Stimulated activated CD4-positive, alpha-beta T cell treated with anti-CD3 and anti-CD28 coated beads, Interleukin-4, amount 100 ng/mL, for 24 hours (primary cell): ENCODE results near the gene EVC2.
"Not testable (repeated sequence)": the region's sequence is repeated elsewhere in the genome, so short reads cannot be mapped to it uniquely, and the experiment has no call there.

ENCODE experiments used
- DNase-seq: peaks from one replicate; pipeline ENCODE4 v3.0.0-alpha.2; 2020

EVC2 gene

DNA sequence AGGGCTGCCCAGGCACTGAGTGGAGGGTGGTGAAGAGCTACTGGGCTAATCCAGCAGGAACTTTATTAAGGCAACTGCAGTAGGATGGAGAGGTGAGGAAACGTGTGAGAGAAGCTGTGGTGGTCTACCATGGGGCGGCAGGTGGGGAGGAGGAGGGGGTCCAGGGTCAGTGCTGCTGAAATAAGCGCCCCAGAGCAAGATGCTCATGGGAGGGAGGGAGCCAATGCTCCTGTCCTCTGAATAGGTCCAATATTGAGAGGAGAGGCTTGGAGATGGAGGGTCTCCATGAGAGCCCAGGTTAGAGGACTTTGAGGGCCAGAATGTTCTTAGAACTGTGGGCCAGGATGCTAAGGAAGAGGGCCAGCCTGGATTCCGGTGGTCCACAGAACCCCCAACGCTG, 37.9 kb upstream of the EVC2 start:
- DNase-seq = no peak

DNA sequence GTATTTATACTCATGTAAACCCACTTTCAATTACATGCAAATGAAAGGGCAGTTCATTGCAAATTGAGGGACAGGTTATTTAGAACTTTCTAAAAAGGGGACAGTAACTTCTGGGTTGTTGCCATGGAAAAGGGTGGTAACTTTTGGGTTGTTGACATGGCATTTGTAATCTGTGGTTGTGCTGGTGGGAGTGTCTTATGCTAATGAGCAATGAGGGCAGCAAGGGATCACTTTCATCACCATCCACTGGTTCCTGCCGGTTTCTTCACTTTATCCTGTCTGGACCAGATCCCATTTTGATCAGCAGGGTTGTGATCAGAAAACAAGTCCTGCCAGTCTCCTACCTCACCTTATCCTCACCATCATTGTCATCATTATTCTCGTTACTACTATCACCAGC, 34.6 kb upstream of the EVC2 start:
- DNase-seq = no peak

DNA sequence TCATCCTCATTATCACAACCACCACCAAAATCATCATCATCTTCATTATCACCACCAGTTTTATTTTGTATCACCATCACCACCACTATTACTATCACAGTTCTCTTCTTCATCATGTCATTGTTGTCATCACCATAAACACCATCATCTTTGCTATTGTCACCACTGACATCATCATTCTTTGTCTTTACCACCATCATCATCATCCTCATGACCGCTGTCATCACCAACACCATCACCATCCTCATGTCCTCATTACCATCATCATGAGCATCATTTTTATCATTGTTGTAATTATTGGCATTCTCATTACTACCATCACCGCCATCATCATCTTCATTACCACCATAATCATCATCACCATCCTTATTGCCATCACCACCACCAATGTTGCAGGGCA, 34.0 kb upstream of the EVC2 start:
- DNase-seq = no peak

DNA sequence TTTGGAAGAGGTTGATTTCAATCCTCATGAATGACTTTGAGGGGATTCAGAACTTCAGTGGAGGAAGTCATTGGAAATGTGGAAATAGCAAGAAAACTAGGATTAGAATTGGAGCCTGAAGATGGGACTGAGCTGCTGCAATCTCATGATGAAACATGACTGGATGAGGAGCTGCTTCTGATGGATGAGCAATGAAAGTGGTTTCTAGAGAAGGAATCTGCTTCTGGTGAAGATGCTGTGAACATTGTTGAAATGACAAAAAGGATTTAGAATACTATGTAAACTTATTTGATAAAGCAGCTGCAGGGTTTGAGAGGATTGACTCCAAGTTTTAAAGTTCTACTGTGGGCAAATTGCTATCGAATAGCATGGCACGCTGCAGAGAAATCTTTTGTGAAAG, 29.7 kb upstream of the EVC2 start:
- DNase-seq = no peak

DNA sequence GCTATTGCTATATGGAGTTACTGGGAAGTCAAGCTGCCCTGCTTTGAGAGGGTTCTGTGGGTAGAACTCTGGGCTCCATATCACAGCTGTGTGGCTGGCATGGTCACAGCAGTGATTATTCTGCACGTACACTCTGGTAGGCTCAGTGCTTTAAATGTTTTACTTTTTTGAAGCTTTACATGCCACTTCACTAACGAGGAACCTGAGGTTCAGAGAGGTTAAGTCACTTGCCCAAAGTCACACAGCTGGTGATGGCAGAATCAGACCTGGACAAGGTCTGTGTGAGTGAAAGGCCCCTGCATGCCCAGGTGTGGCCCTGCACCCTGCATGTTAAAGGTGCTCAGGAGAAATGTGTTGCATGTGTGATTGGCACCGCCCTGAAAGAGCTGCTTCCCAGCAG, 27.1 kb upstream of the EVC2 start:
- no peak for DNase-seq

DNA sequence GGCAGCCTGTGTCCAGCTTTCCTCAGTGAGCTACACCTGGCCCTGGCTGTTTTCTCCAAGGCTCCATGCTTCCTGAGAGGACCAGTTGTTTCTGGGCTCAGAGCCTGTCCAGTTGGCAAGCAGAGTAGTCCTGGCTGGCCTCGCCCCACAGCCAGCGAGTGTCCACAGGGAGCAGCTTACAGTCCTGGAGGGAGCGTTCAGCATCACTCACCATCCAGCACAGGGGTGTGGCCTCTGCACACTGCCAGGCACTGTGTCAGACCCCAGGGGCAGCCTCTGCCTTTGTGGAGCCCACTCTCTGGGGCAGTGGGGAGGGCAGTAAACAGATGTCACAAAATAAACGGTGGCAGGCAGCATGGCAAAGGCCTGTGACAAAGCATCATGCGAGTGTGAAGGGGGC, 26.5 kb upstream of the EVC2 start:
- no peak for DNase-seq

DNA sequence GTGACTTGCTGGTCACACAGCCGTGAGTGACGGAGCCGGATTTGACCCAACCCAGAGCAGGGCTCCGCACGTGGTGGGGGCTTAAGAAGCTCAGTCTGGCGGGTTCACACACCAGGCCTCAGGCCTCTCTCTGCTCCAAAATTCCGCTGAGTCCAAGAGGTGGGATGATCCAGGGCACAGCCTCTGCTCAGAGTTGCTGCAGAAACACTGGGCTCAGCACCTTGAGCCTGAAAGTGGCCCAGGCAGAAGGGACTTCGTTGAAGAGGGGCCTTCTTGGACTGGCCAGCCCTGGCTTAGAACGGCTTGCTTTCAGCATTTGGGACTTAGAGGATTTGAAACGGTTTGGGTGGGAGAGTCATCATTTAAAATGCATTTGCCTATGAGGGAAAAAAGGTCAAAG, 23.8 kb upstream of the EVC2 start:
- DNase-seq = no peak

DNA sequence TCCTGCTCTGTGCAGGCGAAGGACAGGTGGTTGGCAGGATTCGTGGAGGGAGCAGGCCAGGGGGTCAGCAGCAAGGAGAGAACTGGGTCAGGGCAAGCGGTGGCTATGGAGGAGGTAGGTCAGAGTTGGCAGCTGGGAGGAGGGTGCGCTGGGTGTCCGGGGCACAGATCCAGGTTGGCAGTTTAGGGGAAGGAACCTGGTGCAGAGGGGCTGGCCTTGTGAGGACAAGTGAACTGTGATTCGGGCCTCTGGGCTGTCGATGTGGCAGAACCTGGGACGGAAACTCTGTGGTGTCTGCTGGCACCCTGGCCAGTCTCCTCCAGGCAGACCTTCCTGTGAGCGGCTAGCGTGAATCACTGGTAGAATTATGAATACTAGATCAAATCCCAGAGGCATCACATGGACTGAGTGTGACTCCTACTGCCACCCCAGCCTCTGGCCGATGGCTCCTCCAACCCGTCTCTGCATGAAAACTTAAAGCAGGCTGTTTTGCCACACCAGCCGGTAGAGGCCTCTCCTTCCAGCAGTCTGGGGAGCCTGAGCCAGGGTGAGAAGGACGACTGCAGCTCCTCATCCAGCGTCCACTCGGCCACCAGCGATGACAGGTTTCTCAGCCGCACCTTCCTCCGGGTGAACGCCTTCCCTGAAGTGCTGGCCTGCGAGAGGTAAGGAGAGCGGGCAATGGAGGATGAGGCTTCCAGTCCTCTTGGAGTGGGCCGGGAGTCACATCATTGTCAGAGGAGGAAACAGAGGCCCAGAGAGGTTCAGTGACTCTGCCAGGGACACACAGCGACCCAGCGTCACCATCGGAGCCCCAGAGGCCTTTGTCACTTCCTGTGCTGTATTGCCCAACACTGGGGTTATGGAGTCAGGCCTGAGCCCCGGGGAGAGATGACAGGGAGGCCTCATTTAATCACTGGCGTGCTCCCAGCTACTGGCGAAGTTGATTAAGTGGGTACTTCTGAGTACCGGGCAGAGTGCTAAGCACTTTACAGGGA, 22.9 kb upstream of the EVC2 start:
- DNase-seq = no peak

DNA sequence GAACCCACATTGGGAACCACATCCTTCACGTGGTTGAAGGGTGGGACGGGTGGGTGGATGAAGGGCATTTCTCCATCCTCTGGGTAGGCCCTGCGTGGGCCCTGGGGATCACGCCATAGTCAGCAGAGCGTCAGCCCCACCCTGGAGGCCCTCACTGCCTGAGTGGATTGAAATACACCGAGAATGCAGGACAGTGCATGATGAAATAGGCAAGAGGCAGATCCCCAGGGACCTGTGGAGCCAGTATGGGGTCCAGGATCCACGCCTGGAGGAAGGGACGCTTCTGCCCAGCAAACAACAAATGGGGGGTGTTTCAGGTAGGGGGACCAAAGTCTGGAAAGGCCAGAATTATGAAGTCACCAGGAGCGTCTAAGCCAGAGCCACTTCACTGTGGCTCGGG, 22.1 kb upstream of the EVC2 start:
- DNase-seq = no peak

DNA sequence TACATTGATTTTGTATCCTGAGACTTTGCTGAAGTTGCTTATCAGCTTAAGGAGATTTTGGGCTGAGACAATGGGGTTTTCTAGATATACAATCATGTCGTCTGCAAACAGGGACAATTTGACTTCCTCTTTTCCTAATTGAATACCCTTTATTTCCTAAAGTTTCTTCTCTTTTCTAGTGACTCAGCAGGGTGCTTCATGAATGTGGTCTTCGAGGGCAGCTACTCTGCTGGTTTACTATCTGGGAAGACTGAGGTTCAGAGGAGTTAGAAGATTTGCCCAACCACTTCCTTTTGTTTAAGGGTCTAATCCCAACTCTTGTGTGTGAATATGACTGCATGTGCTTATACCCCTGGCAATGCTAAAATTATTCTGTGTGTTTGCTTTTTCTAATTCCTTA, 20.1 kb upstream of the EVC2 start:
- DNase-seq = not testable (repeated sequence)

DNA sequence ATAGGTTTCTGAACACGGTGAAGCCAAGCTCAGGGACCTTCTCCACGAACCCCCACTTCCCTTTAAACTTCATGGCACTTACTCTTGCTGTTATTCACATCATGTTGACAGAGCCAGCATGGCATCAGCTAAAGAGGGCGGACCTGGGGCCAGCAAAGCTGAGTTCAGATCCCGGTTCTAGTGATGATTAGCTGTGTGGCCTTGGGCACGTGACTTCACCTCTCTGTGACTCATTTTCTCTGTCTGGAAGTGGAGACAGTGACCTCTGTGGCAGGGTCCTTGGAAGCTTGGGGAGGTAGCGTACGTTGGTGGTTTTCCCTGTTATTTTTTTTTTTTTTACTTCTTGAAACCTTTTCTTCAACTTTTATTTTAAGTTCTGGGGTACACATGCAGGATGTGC, 16.0 kb upstream of the EVC2 start:
- DNase-seq = no peak

DNA sequence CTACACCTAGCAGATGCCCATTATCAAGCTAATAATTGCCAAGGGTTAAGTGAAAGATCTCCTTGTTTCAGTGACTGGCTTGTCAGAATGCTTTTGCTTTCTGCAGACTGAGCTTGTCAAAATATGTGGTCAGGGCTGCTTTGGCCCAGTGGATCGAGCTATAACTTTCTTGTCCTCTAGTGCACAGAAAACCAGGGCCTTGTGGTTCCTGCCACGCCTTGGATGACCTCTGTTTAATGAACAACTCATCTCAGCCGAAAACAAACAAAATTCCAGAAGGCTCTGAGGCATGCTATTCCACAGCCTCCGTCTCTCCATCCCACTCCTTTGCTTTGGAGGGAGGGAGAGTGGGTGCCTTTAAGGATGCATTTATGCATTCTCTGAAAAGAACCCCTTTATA, 14.0 kb upstream of the EVC2 start:
- DNase-seq = no peak

DNA sequence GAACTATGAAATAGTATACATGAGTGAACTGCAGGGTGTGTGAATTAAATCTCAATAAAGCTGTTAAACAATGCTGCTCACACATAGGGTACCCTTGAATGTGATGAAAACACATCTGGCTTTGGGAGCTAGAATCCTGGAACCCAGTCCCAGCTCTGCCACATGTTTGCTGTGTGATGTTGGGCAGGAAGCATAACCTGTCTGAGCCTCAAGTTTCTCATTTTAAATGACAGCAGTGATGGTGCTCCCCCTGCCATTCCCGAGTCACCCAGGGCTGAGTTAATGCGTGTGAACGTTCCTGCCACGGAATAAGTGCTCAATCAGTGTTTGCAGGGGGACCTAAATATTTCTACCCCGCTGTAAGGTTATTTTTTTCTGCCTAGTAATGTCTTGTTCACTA, 13.6 kb upstream of the EVC2 start:
- no peak for DNase-seq

DNA sequence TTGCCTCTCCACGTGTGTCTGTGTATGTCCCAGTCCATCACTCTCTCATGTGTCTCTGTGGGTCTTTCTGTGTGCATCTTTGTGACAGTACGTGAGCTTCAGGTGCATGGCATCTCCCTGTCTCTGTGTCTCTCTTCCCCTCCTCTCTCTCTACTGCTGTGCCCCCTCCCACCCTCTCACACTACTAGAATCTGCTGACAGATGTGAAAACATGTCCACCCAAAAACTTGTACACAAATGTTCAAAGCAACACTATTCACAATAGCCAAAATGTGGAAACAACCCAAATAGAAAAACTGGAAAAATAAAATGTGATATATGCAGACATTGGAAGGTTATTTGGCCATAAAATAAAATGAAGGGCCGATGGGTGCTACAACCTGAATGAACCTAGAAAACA, 12.6 kb upstream of the EVC2 start:
- DNase-seq = no peak

DNA sequence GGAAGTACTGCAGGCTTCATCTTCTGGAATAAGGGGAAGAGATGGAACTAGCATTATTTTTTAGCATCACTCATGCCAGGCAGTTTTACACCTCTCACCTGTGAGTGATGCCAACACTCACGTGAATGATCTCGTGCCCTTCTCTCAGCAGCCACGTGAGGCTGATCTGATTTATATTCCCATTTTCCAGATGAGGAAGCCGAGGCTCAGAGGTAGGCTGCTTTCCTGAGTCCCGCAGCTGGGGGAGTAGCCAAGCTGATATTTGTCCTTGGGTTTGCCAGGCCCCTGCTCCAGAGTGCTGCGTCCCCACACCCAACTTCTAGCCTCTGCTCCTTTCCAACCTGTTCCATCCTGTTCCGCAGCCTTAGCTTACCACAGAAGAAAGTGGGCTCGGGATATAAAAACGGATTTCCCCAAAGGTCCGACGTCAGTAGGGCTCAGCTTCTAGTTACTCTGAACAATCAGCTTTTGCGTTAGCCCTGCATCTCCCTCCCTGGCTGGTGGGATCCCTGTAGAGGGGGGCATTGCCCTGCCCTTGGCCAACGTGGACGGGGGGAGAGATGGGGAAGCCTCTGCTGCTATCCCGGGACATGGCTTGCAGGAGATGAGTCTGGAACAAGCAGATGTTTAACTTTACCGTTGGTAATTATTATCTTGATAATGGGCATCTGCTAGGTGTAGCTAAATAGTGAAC, 11.9 kb upstream of the EVC2 start:
- DNase-seq = no peak

DNA sequence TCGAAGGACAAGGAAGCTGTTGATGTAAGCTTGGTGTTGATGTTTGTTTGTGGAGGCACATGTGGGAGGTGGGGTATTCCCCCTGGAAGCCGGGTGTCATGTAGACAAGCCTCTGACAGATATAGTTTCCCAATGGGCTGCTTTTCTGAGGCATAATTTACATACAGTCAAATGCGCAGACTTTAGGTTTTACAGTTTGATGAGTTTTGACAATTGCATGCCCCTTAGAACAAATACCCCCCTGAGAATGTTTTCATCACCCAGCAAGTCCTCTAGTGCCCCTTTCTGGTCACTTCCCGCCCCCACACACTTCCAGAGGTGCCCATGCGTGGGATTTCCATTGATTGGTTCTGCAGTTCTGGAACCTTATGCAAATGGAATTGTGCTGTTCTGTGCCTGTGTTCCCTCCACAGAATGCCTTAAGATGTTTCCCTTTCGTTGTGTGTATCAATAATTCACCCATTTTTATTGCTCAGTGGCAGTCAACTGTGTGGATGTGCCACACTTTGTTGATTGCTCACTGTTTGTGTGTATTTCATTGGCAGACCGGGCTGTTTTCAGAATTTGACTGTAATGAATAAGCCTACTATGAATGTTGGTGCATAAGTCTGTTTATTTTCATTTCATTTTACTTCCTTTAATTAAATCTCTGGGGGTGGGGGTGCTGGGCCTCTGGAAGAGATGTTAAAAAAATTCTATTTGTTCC, 11.1 kb upstream of the EVC2 start:
- DNase-seq = no peak

DNA sequence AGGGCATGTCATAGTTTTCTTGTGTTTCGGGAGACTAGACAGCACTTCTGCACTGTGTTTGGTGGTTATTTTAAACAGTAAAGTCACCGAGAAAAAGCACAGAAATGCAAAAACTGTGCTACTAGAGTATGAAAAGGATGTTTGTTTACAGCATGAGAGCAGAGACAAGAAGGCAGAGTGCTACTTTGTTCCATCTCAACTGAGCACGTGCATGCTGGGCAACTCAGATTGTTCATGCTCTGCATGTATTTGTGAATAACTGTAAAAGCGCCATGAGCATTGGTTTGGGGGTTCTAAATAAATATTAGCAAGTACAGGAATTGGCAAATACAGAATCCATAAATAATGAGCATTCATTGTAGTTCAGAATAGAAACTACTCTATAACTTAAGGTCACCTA, 10.1 kb upstream of the EVC2 start:
- no peak for DNase-seq

DNA sequence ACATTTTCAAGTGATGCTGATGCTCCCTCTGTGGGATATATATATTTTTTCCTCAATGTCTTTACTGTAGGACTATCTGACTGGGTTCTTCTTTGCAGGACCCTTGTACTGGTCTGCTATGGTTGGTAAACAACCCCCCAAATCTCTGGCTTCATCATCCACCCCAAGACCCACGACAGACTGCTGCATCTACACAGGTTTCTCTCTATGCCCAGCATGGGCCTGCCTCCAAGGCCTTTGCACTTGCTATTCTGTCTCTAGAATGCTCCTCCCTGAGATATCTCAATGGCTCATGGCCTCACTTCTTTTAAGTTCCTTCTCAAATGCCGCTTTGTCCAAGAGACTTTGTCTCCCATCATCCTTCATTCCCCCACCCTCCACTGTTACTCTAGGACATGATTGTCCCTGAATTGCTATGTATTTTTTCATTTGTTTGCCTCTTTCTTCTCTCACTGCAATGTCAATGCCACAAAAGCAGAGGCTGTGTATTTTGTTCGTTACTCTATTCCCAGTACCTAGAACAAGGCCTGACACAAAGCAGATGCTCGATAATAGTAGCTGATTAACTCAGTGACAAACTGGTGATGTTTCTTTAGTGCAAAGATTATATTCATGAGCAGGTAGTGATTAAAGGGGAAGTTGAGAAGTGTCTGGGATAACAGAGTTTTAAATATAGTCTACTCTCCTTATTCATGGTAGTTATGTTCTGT, 9.2 kb upstream of the EVC2 start:
- DNase-seq = no peak

DNA sequence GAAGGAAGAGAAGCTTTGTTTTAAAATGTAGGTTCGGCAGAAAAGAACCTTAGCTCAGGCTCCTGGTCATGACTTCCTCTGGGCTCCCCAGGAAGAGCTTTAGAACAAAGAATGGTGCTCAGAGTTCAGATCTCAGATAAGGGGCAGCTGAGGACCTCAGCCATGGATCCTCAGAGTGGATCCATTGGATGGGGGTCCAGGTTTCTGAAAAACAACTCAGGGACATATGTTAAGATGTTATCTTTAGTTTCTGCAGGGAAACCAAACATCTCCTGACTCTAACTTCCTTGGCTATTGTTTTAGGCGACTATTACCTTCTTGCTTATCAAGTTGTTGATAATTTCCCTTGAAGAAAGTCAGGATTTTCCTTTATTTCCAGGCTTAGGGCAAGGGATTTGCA, 8.0 kb upstream of the EVC2 start:
- no peak for DNase-seq

DNA sequence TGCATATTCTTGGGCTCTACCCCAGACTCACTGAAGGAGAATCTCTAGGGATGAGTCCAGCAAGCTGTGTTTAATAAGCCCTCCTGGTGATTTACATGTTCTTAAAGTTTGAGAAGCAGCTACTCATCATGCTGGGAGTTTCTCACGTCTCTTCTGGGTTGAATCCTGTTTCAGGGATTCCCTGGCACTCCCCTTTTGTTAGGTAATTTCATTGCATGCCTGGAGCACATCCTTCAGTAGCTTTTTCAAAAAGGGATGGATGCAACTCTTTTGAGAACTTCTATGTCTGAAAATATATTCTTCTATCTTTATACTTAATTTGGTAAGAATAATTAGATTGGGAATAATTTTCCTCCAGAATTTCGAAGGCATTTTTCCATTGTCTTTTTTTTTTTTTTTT, 7.0 kb upstream of the EVC2 start:
- DNase-seq = no peak

DNA sequence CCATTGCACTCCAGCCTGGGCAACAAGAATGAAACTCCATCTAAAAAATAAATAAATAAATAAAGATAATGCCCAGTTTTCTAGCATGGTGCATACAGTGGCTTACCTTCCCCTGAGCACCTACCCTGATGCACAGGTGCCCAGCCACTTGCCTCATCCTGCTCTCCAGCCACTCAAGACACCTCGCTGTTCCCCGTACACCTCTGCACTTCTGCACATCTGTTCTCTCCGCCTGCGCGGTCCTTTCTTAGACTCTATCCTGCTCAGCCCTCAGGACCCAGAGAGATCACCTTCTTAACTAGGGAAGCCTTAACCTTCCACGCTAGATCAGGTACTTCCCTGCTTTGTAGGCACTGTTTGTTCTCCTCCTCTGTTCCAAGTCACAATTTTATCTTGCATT, 5.5 kb upstream of the EVC2 start:
- no peak for DNase-seq

DNA sequence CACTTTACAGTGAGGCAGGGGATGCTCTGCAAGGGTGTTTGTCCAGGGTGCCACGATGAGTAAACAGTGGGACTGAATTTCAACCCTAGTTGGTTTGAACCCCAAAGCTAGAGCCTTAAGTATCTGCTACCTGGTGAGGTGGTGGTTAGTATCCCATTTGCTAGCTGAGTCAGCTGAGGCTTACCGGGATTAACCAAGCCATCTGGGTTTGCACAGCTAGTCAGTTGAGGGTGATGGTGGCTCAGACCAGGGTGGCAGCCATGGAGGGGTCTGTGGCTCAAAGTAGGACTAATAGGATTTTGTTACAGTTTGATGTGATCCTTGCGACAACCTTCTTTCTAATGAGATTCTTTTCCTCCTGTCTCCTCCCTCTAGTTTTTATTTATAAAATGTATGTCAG, 4.6 kb upstream of the EVC2 start:
- no peak for DNase-seq

DNA sequence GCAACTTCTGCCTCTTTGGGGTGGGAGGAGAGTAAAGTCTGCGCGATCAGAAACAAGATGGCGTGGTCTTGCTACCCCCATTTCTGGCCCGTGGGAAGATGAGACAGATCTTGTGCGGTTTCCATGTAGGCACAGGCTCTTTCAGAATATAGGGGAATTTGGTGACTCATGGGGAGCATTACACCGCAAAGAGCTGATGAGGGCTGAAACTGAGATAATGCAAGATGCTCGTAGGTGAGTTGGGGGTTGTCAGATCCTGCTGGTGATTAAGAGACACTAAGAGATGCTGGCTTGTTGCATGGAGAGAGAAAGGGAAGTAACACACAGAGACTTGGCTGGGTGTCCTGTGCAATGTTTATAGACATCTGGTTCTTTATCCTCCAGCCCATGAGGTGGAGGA, 4.2 kb upstream of the EVC2 start:
- peak; percentile 39 for DNase-seq
